Inferior parietal cortex (tissue), 1 donor: ENCODE results near the gene NOB1.
A peak's percentile ranks its signal among the peaks of the same experiment; 100 is the strongest.
"Not testable (repeated sequence)": the region's sequence is repeated elsewhere in the genome, so short reads cannot be mapped to it uniquely, and the experiment has no call there.

ENCODE experiments used
- DNase-seq: peaks from one replicate; pipeline ENCODE4 v3.0.0-alpha.2; 2016; ENCODE audit errors: extremely low spot score

The NOB1 gene

GRCh38 chr16:69754469-69755310 is at the start of gene NOB1:
NOB1 (minus strand) TSS chr16:69754926; CDS start chr16:69754910, 16 bp downstream.
- peak; percentile 96 for DNase-seq

GRCh38 chr16:69804297-69804696 is 49.6 kb upstream of the NOB1 start:
- no peak for DNase-seq

- DNase-seq: no peak
These were observed 44.9 kb upstream of the NOB1 start for GRCh38 chr16:69799611-69800031.

GRCh38 chr16:69798466-69798865 is 43.7 kb upstream of the NOB1 start:
- DNase-seq: peak; percentile 57

GRCh38 chr16:69796285-69797118 is 41.8 kb upstream of the NOB1 start:
- peak; percentile 95 for DNase-seq

GRCh38 chr16:69794486-69794885 is 39.8 kb upstream of the NOB1 start:
- no peak for DNase-seq

GRCh38 chr16:69793526-69793925 is 38.8 kb upstream of the NOB1 start:
- no peak for DNase-seq

- DNase-seq: not testable (repeated sequence)
These were observed 36.7 kb upstream of the NOB1 start for GRCh38 chr16:69791391-69791847.

GRCh38 chr16:69787883-69788282 is 33.2 kb upstream of the NOB1 start:
- DNase-seq: no peak

- DNase-seq: no peak
These were observed 29.9 kb upstream of the NOB1 start for GRCh38 chr16:69784586-69784985.

- no peak for DNase-seq
These were observed 26.4 kb upstream of the NOB1 start for GRCh38 chr16:69781118-69781517.

- no peak for DNase-seq
These were observed 25.0 kb upstream of the NOB1 start for GRCh38 chr16:69779724-69780123.

GRCh38 chr16:69775563-69775962 is 20.8 kb upstream of the NOB1 start:
- no peak for DNase-seq

- no peak for DNase-seq
These were observed 18.7 kb upstream of the NOB1 start for GRCh38 chr16:69773260-69773947.

GRCh38 chr16:69771651-69771967 is 16.9 kb upstream of the NOB1 start:
- no peak for DNase-seq

- no peak for DNase-seq
These were observed 14.7 kb upstream of the NOB1 start for GRCh38 chr16:69769404-69769803.

GRCh38 chr16:69768666-69769065 is 13.9 kb upstream of the NOB1 start:
- DNase-seq: no peak

- DNase-seq: no peak
These were observed 12.9 kb upstream of the NOB1 start for GRCh38 chr16:69767459-69768229.

GRCh38 chr16:69763599-69763942 is 8.8 kb upstream of the NOB1 start:
- no peak for DNase-seq

GRCh38 chr16:69762814-69763598 is 8.3 kb upstream of the NOB1 start:
- DNase-seq: no peak
